GM12878 (cell line): Measurements from ENCODE around the gene GGT6. TPM values are rescaled to one million over a fixed set of nuclear protein-coding genes. Genes with fewer than 3 reads are reported as not detected.

ENCODE experiments used
- ASH2L ChIP-seq: fragments of 300-600, 200-600 bp; sonication (generic); IDR thresholded peaks from 2 replicates; pipeline ENCODE4 v1.6.1; 2017; ENCODE audit warnings: low read depth, mild to moderate bottlenecking, borderline replicate concordance
- ATF7 ChIP-seq: fragments of 450-650 bp; IDR thresholded peaks from 2 replicates; pipeline ENCODE4 v1.6.1; 2016; ENCODE audit warnings: low read depth, mild to moderate bottlenecking
- CREM ChIP-seq: IDR thresholded peaks from 2 replicates; pipeline ENCODE4 v1.6.1; 2014; ENCODE audit warnings: antibody characterized with exemption, low read depth
- POLR2AphosphoS2 ChIP-seq: IDR thresholded peaks from 2 replicates; pipeline ENCODE4 v1.6.1; 2011; ENCODE audit warnings: low read depth, mild to moderate bottlenecking, low read length, improper control_type of control experiment, moderate library complexity
- PRDM15 ChIP-seq: fragments of 450-650 bp; formaldehyde crosslinking; IDR thresholded peaks from 2 replicates; pipeline ENCODE4 v1.4.0; 2020; ENCODE audit warnings: mild to moderate bottlenecking, moderate library complexity
- RAD21 ChIP-seq: IDR thresholded peaks from 2 replicates; pipeline ENCODE4 v1.6.1; 2011; ENCODE audit warnings: mild to moderate bottlenecking, low read depth, low read length, moderate library complexity; ENCODE audit not compliant: insufficient read depth
- USF2 ChIP-seq: IDR thresholded peaks from 2 replicates; pipeline ENCODE4 v1.6.1; 2011; ENCODE audit warnings: low read depth, low read length, improper control_type of control experiment, borderline replicate concordance
- ZNF592 ChIP-seq: fragments of 450-650 bp; IDR thresholded peaks from 2 replicates; pipeline ENCODE4 v1.6.1; 2017; ENCODE audit warnings: mild to moderate bottlenecking, moderate library complexity
- polyA plus RNA-seq, 11 experiments: library from polyadenylated mRNA; depleted of rRNA in 4 of 11; unstranded in 6 of 11; stranded (reverse) in 5 of 11; fragments of >200 nt; fragmentation: Nextera tagmentation in 4 of 11; fragmentation: Illumina TruSeq in 1 of 11; extraction: Ambion mirVana in 4 of 11; extraction: Trizol in 1 of 11; gene quantifications; 1 replicate in 1 of 11; 2 replicates in 10 of 11; pipeline versions ENCODE4 v1.2.1 to v1.2.3, GENCODE V29; 2011 to 2016; ENCODE audit warnings: inconsistent platforms in 2 of 11, missing spikeins in 2 of 11, low read depth in 1 of 11
- total RNA-seq, 4 experiments: library from RNA; depleted of rRNA in 3 of 4; stranded (reverse); fragments of >200 nt in 3 of 4; fragmentation: Illumina TruSeq in 1 of 4; extraction: Trizol in 1 of 4; gene quantifications; 2 replicates each; pipeline versions ENCODE4 v1.2.1 to v1.2.3, GENCODE V29; 2013 to 2021

GGT6 gene
- total and polyA plus RNA-seq, 10 of the 15 experiments (the other 5 are each of a cell fraction or from before 2014, with no cell fraction given), result 0.01 to 0.26 (median 0.13) TPM; not detected in 5

- TF ChIP-seq PRDM15 (CRISPR knock-in tag) (no peak), CREM (no peak), ATF7 (no peak), ZNF592 (no peak), USF2 (no peak), POLR2AphosphoS2 (no peak), ASH2L (no peak), RAD21 (no peak)
- TF ChIP-seq, all 136 proteins: peak for 0
Observed at GRCh38 chr17:4576729-4577322, 16.4 kb upstream of the GGT6 start (continued).
